HEK293T (cell line): ENCODE data around the gene SMPDL3B.

Source experiments
- ARNT ChIP-seq: fragments of 450-650 bp; IDR thresholded peaks from 2 replicates; pipeline ENCODE4 v1.6.1; 2017; ENCODE audit warnings: mild to moderate bottlenecking
- BHLHE40 ChIP-seq: fragments of 450-650 bp; IDR thresholded peaks from 2 replicates; pipeline ENCODE4 v1.6.1; 2016; ENCODE audit warnings: mild to moderate bottlenecking, moderate library complexity, borderline replicate concordance
- CTBP1 ChIP-seq: fragments of 450-650 bp; IDR thresholded peaks from 2 replicates; pipeline ENCODE4 v1.6.1; 2016; ENCODE audit warnings: borderline replicate concordance
- ELF4 ChIP-seq: fragments of 450-650 bp; IDR thresholded peaks from 2 replicates; pipeline ENCODE4 v1.6.1; 2017; ENCODE audit warnings: antibody characterized with exemption
- FOXA1 ChIP-seq: fragments of 450-650 bp; IDR thresholded peaks from 2 replicates; pipeline ENCODE4 v1.6.1; 2016; ENCODE audit warnings: mild to moderate bottlenecking
- FOXM1 ChIP-seq: fragments of 450-650 bp; IDR thresholded peaks from 2 replicates; pipeline ENCODE4 v1.6.1; 2017; ENCODE audit warnings: mild to moderate bottlenecking, borderline replicate concordance
- HDGF ChIP-seq: fragments of 450-650 bp; IDR thresholded peaks from 2 replicates; pipeline ENCODE4 v1.6.1; 2017; ENCODE audit warnings: antibody characterized with exemption, borderline replicate concordance
- LEF1 ChIP-seq: fragments of 450-650 bp; IDR thresholded peaks from 2 replicates; pipeline ENCODE4 v1.6.1; 2017; ENCODE audit warnings: mild to moderate bottlenecking, borderline replicate concordance
- NFRKB ChIP-seq: fragments of 450-650 bp; IDR thresholded peaks from 2 replicates; pipeline ENCODE4 v1.6.1; 2016; ENCODE audit warnings: mild to moderate bottlenecking, moderate library complexity
- SP1 ChIP-seq: fragments of 450-650 bp; IDR thresholded peaks from 2 replicates; pipeline ENCODE4 v1.6.1; 2017
- SUZ12 ChIP-seq: fragments of 450-650 bp; IDR thresholded peaks from 2 replicates; pipeline ENCODE4 v1.6.1; 2016; ENCODE audit warnings: mild to moderate bottlenecking
- TARDBP ChIP-seq: fragments of 450-650 bp; IDR thresholded peaks from 2 replicates; pipeline ENCODE4 v1.6.1; 2016
- ZNF384 ChIP-seq: fragments of 450-650 bp; IDR thresholded peaks from 2 replicates; pipeline ENCODE4 v1.6.1; 2016

DNA sequence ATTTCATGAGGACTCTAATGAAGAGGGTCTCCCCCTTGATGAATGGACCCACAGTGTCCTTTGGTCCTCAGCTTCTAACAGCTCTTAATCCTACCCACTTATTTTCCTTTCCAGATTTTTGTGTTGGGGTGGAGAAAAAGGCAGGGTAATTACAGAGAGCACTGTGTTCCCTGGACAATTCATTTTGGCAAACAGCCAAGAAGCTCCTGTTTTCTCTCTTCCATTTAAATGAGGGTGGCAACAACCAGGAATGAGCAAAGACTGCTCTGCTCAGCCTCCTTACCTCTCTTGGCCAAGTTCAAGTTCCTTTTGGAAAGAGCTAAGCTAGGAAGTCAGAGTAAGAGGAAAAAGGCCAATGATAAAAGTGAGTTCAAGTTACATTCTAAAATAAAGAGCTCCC lies 36.9 kb downstream of the SMPDL3B start:
- no peak for TF ChIP-seq ELF4
- no peak for TF ChIP-seq SP1
- TF ChIP-seq FOXM1, result no peak
- TF ChIP-seq SUZ12, result no peak
- no peak for TF ChIP-seq LEF1
- no peak for TF ChIP-seq CTBP1
- no peak for TF ChIP-seq BHLHE40
- TF ChIP-seq ZNF384, result no peak
- no peak for TF ChIP-seq TARDBP
- TF ChIP-seq FOXA1, result no peak
- TF ChIP-seq ARNT, result no peak
- TF ChIP-seq HDGF, result no peak
- TF ChIP-seq NFRKB, result no peak
